HEK293 (cell line): ENCODE data around the gene BORCS5.

Experiments
- GLI2 ChIP-seq: fragments of 450-650 bp; formaldehyde crosslinking; IDR thresholded peaks from 2 replicates; pipeline ENCODE4; 2017; ENCODE audit warnings: missing biosample characterization, missing genetic modification characterization, low read depth, borderline replicate concordance
- MYNN ChIP-seq: fragments of 450-650 bp; formaldehyde crosslinking; IDR thresholded peaks from 2 replicates; pipeline ENCODE4 v1.5.1; 2016; ENCODE audit warnings: missing biosample characterization, missing genetic modification characterization, borderline replicate concordance
- MZF1 ChIP-seq: fragments of 450-650 bp; formaldehyde crosslinking; IDR thresholded peaks from 2 replicates; pipeline ENCODE4 v1.5.1; 2017; ENCODE audit warnings: missing biosample characterization, missing genetic modification characterization, borderline replicate concordance
- PRDM10 ChIP-seq: fragments of 450-650 bp; formaldehyde crosslinking; IDR thresholded peaks from 2 replicates; pipeline ENCODE4 v1.5.1; 2016; ENCODE audit warnings: missing biosample characterization, missing genetic modification characterization
- SALL2 ChIP-seq: fragments of 450-650 bp; formaldehyde crosslinking; IDR thresholded peaks from 2 replicates; pipeline ENCODE4 v1.5.0; 2017; ENCODE audit warnings: missing biosample characterization, mild to moderate bottlenecking, missing genetic modification characterization, borderline replicate concordance
- SCRT2 ChIP-seq: fragments of 450-650 bp; formaldehyde crosslinking; IDR thresholded peaks from 2 replicates; pipeline ENCODE4 v1.5.1; 2016; ENCODE audit warnings: missing biosample characterization, missing genetic modification characterization
- SETDB1 ChIP-seq: IDR thresholded peaks from one replicate; pipeline ENCODE4 v1.6.1; 2017; ENCODE audit warnings: mild to moderate bottlenecking, low read length, moderate library complexity, mixed read lengths; ENCODE audit not compliant: insufficient read length
- TCF7L2 ChIP-seq: IDR thresholded peaks from 2 replicates; pipeline ENCODE4 v1.6.1; 2011; ENCODE audit warnings: low read depth, mild to moderate bottlenecking, inconsistent platforms, low read length, moderate library complexity, borderline replicate concordance
- ZBTB26 ChIP-seq: fragments of 450-650 bp; formaldehyde crosslinking; optimal IDR thresholded peaks from 2 replicates; pipeline ENCODE3; 2016; ENCODE audit warnings: missing biosample characterization, mild to moderate bottlenecking, missing genetic modification characterization
- ZBTB6 ChIP-seq: fragments of 450-650 bp; formaldehyde crosslinking; IDR thresholded peaks from 2 replicates; pipeline ENCODE4 v1.5.1; 2017; ENCODE audit warnings: missing biosample characterization, missing genetic modification characterization
- ZNF148 ChIP-seq: fragments of 450-650 bp; formaldehyde crosslinking; IDR thresholded peaks from 2 replicates; pipeline ENCODE4 v1.5.0; 2017; ENCODE audit warnings: missing biosample characterization, missing genetic modification characterization, borderline replicate concordance
- ZNF175 ChIP-seq: fragments of 450-650 bp; formaldehyde crosslinking; IDR thresholded peaks from 2 replicates; pipeline ENCODE4 v1.5.1; 2016; ENCODE audit warnings: missing biosample characterization, missing genetic modification characterization
- ZNF280C ChIP-seq: fragments of 450-650 bp; formaldehyde crosslinking; IDR thresholded peaks from 2 replicates; pipeline ENCODE4 v1.5.1; 2016; ENCODE audit warnings: missing biosample characterization, missing genetic modification characterization
- ZNF501 ChIP-seq: fragments of 450-650 bp; formaldehyde crosslinking; IDR thresholded peaks from 2 replicates; pipeline ENCODE4 v1.5.1; 2016; ENCODE audit warnings: missing biosample characterization, missing genetic modification characterization
- ZNF585B ChIP-seq: fragments of 450-650 bp; formaldehyde crosslinking; IDR thresholded peaks from 2 replicates; pipeline ENCODE4 v1.5.1; 2016; ENCODE audit warnings: missing biosample characterization, missing genetic modification characterization
- ZNF639 ChIP-seq: fragments of 450-650 bp; formaldehyde crosslinking; IDR thresholded peaks from 2 replicates; pipeline ENCODE4 v1.5.1; 2016; ENCODE audit warnings: missing biosample characterization, missing genetic modification characterization
- ZNF660 ChIP-seq: fragments of 450-650 bp; IDR thresholded peaks from 2 replicates; pipeline ENCODE4 v1.5.1; 2018; ENCODE audit warnings: missing biosample characterization, mild to moderate bottlenecking, missing genetic modification characterization
- ZNF670 ChIP-seq: fragments of 450-650 bp; formaldehyde crosslinking; IDR thresholded peaks from 2 replicates; pipeline ENCODE4 v1.5.1; 2016; ENCODE audit warnings: missing biosample characterization, missing genetic modification characterization, low read depth
- ZNF701 ChIP-seq: fragments of 450-650 bp; formaldehyde crosslinking; IDR thresholded peaks from 2 replicates; pipeline ENCODE4 v1.5.1; 2016; ENCODE audit warnings: missing biosample characterization, missing genetic modification characterization
- ZNF707 ChIP-seq: fragments of 450-650 bp; formaldehyde crosslinking; IDR thresholded peaks from 2 replicates; pipeline ENCODE4 v1.5.1; 2016; ENCODE audit warnings: missing biosample characterization, missing genetic modification characterization
- ZNF792 ChIP-seq: fragments of 450-650 bp; formaldehyde crosslinking; IDR thresholded peaks from 2 replicates; pipeline ENCODE4 v1.5.1; 2016; ENCODE audit warnings: missing biosample characterization, missing genetic modification characterization
- ZNF837 ChIP-seq: fragments of 450-650 bp; formaldehyde crosslinking; IDR thresholded peaks from 2 replicates; pipeline ENCODE4 v1.5.1; 2016; ENCODE audit warnings: missing biosample characterization, missing genetic modification characterization
- ZSCAN23 ChIP-seq: fragments of 450-650 bp; formaldehyde crosslinking; IDR thresholded peaks from 2 replicates; pipeline ENCODE4 v1.5.1; 2016; ENCODE audit warnings: missing biosample characterization, missing genetic modification characterization
- ZSCAN30 ChIP-seq: fragments of 450-650 bp; IDR thresholded peaks from 2 replicates; pipeline ENCODE4 v1.5.1; 2018; ENCODE audit warnings: missing biosample characterization, mild to moderate bottlenecking, missing genetic modification characterization, moderate library complexity
- ZSCAN4 ChIP-seq: fragments of 450-650 bp; formaldehyde crosslinking; IDR thresholded peaks from 2 replicates; pipeline ENCODE4 v1.5.1; 2017; ENCODE audit warnings: missing biosample characterization, missing genetic modification characterization

BORCS5 gene

GRCh38 chr12:12398026-12398859 lies 41.4 kb downstream of the BORCS5 start (continued):
- TF ChIP-seq ZNF639 (tag by site-specific recombination) (peak; percentile 99), ZBTB26 (tag by site-specific recombination) (no peak), SALL2 (tag by site-specific recombination) (no peak), ZNF792 (tag by site-specific recombination) (no peak), ZNF585B (tag by site-specific recombination) (no peak), ZNF701 (no peak), PRDM10 (tag by site-specific recombination) (peak; percentile 95), ZSCAN30 (0 out of 2 replicates have a peak, but pooled peaks have one; percentile 23), ZNF148 (tag by site-specific recombination) (no peak), ZSCAN23 (tag by site-specific recombination) (peak; percentile 91), MZF1 (0 out of 2 replicates have a peak, but pooled peaks have one; percentile 37), ZNF670 (tag by site-specific recombination) (no peak), SETDB1 (no peak), ZNF175 (tag by site-specific recombination) (no peak), ZNF660 (tag by site-specific recombination) (0 out of 2 replicates have a peak, but pooled peaks have one; percentile 65), SCRT2 (peak; percentile 68), ZNF707 (tag by site-specific recombination) (no peak), MYNN (no peak), TCF7L2 (no peak), ZNF501 (peak; percentile 67; the same call in 1 of the 2 replicates), ZSCAN4 (tag by site-specific recombination) (peak; percentile 46; the same call in 1 of the 2 replicates), GLI2 (tag by site-specific recombination) (peak; percentile 77; the same call in 1 of the 2 replicates), ZNF837 (tag by site-specific recombination) (no peak), ZNF280C (tag by site-specific recombination) (no peak), ZBTB6 (tag by site-specific recombination) (no peak)
